Stimulated activated CD4-positive, alpha-beta T cell treated with anti-CD3 and anti-CD28 coated beads, Interleukin-4, amount 100 ng/mL, for 24 hours (primary cell): Measurements from ENCODE around the gene SPATS2L.

Experiments used
- DNase-seq: peaks from one replicate; pipeline ENCODE4 v3.0.0-alpha.2; 2020

The SPATS2L gene

GRCh38 chr2:200525882-200526651 lies 219.6 kb downstream of the SPATS2L start, which contains the start of gene SGO2:
Gene SGO2, plus strand, starts transcription at chr2:200526207. Its CDS starts 6,769 bp downstream, at chr2:200532976.
- DNase-seq = peak; percentile 97

GRCh38 chr2:200528228-200528627 lies 221.7 kb downstream of the SPATS2L start:
- DNase-seq = no peak
